ENCODE measurements around the gene CCDC159.

CCDC159 gene

DNA sequence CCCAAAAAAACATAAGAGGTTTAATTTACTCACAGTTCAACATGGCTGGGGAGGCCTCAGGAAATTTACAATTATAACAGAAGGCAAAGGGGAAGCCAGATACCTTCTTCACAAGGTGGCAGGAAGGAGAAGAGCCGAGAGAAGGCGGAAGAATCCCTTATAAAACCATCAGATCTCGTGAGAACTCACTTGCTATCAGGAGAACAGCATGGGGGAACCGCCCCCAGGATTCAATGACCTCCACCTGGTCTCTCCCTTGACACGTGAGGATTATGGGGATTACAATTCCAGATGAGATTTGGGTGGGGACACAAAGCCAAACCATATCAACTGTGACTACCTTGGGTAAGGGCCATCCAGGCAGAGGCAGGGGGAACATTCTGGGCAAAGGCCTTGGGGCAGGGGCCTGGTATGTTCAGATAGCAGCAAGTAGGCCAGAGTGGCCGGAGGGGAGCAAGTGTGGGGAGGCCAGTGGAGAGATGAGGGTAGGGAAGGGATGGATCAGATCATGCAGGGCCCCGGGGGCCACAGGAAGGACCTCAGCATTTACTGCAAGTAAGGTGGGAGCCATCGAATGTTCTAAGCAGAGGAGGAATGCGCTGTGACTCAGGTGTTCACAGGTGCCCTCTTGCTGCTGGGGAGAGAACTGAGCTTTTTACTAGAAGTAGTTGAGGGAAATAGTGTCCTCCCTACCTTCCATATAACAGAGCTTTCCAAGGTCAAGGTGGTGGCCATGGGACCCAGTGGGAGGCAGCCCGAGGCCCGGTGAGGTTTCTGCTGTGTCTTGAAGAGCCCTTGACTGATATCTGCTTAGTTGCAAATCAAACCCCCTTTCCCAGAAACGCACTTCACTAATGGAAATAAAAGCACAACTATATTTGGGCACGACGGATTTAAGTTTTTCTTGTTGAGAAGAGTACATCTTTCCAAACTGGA, 24.9 kb upstream of the CCDC159 start:
- TF ChIP-seq, protein P1, sequence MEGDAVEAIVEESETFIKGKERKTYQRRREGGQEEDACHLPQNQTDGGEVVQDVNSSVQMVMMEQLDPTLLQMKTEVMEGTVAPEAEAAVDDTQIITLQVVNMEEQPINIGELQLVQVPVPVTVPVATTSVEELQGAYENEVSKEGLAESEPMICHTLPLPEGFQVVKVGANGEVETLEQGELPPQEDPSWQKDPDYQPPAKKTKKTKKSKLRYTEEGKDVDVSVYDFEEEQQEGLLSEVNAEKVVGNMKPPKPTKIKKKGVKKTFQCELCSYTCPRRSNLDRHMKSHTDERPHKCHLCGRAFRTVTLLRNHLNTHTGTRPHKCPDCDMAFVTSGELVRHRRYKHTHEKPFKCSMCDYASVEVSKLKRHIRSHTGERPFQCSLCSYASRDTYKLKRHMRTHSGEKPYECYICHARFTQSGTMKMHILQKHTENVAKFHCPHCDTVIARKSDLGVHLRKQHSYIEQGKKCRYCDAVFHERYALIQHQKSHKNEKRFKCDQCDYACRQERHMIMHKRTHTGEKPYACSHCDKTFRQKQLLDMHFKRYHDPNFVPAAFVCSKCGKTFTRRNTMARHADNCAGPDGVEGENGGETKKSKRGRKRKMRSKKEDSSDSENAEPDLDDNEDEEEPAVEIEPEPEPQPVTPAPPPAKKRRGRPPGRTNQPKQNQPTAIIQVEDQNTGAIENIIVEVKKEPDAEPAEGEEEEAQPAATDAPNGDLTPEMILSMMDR (IDR thresholded peaks at IDR 0.05; ENCODE audit: borderline replicate concordance, insufficient read depth, low read depth, low read length): peak; percentile 5; the same call in 1 of the 2 replicates
- no peak overlapping the region for H3K4me3 ChIP-seq (ENCODE audit: low read depth, low read length)

GRCh38 chr19:11322269-11323024, 23.9 kb upstream of the CCDC159 start:
- TF ChIP-seq, protein P1 (IDR thresholded peaks at IDR 0.05; ENCODE audit: borderline replicate concordance, insufficient read depth, low read depth, low read length): no peak
- no peak overlapping the region for H3K4me3 ChIP-seq (ENCODE audit: low read depth, low read length)

DNA sequence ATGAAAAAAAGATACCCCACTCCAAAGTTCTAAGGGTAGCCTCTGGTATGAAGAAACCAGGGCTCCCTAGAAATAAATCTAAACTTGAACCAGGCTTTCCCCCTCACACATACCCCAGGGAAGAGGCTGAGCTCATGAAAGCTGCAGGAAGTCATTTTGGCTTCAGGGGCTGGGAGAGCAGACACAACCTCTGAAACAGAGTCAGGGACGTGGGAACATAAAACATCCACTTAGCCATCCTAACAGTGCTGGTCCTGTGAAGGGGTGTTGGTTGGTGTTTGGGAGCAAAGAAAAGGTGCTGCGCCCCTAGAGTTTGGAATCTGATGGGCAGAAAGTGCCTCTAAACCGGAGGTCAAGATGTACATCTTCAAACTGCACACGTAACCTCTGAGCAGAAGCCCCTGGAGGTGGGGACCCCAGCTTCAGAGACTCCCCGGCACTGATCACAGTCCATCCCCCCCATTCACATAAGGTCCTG, 22.7 kb upstream of the CCDC159 start:
- no peak overlapping the region for H3K4me3 ChIP-seq (ENCODE audit: low read depth, low read length)
- TF ChIP-seq, protein P1 (IDR thresholded peaks at IDR 0.05; ENCODE audit: borderline replicate concordance, insufficient read depth, low read depth, low read length): no peak

GRCh38 chr19:11324079-11324661, 22.1 kb upstream of the CCDC159 start:
- no peak overlapping the region for H3K4me3 ChIP-seq (ENCODE audit: low read depth, low read length)
- TF ChIP-seq, protein P1 (IDR thresholded peaks at IDR 0.05; ENCODE audit: borderline replicate concordance, insufficient read depth, low read depth, low read length): no peak

DNA sequence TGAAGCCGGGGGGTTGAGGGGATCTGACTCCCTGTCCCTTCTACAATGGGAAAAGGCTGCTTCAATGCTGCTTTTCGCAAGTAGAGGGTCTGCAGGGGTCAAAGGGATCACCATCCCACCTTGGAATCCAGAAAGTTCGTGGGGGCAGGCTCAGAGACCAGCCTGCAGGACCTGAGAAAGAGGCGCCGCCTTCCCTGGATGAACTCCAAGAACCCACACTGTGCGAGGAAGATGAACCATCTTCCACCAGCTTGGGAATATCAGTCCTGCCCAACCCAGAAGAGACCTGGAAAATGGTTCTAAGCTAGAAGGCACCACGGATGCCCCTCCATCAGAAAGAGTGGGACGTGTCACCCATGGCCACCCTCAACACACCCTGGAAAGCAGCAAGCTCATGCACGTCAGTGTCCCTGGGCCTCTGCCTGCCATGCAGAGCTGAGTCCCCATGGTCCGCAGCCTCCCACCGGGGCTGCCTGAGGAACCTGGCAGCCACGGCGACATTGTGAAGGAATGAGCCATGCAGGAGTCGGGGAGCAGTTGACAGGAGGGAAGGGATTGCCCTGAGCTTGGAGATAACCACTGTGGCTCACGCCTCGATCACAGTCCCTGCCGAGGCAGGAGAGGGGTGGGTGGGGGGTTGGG, 21.4 kb upstream of the CCDC159 start:
- TF ChIP-seq, protein P1 (IDR thresholded peaks at IDR 0.05; ENCODE audit: borderline replicate concordance, insufficient read depth, low read depth, low read length): no peak
- H3K4me3 ChIP-seq (ENCODE audit: low read depth, low read length): no peak overlapping the region

DNA sequence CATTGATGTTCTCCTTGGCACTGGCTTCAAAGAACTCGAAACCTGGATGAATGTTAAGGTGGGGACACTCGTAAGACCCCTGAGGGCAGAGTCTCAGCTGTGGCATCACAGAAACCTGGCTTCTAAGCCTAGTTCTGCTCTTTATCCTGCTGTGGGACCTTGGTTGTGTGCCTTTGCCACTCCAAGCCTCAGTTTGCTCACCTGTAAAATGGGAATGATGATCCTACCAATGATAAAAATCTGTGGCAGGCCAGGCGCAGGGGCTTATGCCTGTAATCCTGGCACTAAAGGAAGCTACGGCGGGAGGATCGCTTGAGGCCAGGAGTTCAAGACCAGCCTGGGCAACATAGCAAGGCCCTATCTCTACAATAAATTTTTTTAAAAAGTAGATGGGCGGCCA, 20.8 kb upstream of the CCDC159 start:
- TF ChIP-seq, protein P1 (IDR thresholded peaks at IDR 0.05; ENCODE audit: borderline replicate concordance, insufficient read depth, low read depth, low read length): no peak
- H3K4me3 ChIP-seq (ENCODE audit: low read depth, low read length): no peak overlapping the region

Data from GM12875 (cell line).